GM06990 (cell line): ENCODE results near the gene PSPH.
A peak's percentile ranks its signal among the peaks of the same experiment; 100 is the strongest.
"Not testable (repeated sequence)": the region's sequence is repeated elsewhere in the genome, so short reads cannot be mapped to it uniquely, and the experiment has no call there.

Experiments
- DNase-seq: peaks from one replicate; pipeline ENCODE4 v3.0.0-alpha.2; 2011; ENCODE audit not compliant: insufficient read length; ENCODE audit errors: extremely low read depth
- H3K27me3 ChIP-seq: replicated peaks from 2 replicates; pipeline ENCODE4 v1.6.0; 2011; ENCODE audit warnings: low read length; ENCODE audit not compliant: control insufficient read depth, insufficient read depth
- H3K36me3 ChIP-seq: 2 replicates; pipeline ENCODE4 v1.5.1; 2011; ENCODE audit warnings: low read length; ENCODE audit not compliant: control insufficient read depth, insufficient read depth
- H3K4me3 ChIP-seq: replicated peaks from 2 replicates; pipeline ENCODE4 v1.5.1; 2011; ENCODE audit warnings: low read depth, mild to moderate bottlenecking, control low read depth, low read length
- CTCF ChIP-seq: IDR thresholded peaks from 2 replicates; pipeline ENCODE4 v1.5.1; 2011; ENCODE audit warnings: low read length, control low read depth, mild to moderate bottlenecking, inconsistent platforms; ENCODE audit not compliant: insufficient read depth, poor library complexity, severe bottlenecking

PSPH gene

GRCh38 chr7:56051339-56052191, at the start of gene PSPH, which contains the start of gene CCT6A:
PSPH (minus strand) TSS chr7:56051444; CDS start chr7:56021212, 30,232 bp downstream.
CCT6A (plus strand) TSS chr7:56051765; CDS start chr7:56051849, 84 bp downstream.
- peak; percentile 98 for DNase-seq
- no peaks in the 10 kb centered on the region for H3K27me3 ChIP-seq
- peak within 1 kb of the TSS; percentile 98 for H3K4me3 ChIP-seq
- peaks cover 3% of the 10 kb centered on the region for H3K36me3 ChIP-seq
- no peak for TF ChIP-seq CTCF

GRCh38 chr7:56099653-56100052, 48.4 kb upstream of the PSPH start:
- Histone ChIP-seq H3K27me3 (no peaks in the 10 kb centered on the region), H3K36me3 (peaks cover 17% of the 10 kb centered on the region), H3K4me3 (no peak overlapping the region)
- DNase-seq = no peak
- no peak for TF ChIP-seq CTCF

GRCh38 chr7:56098187-56099008, 47.2 kb upstream of the PSPH start:
- H3K27me3 ChIP-seq, H3K4me3 ChIP-seq, DNase-seq: not testable (repeated sequence)
- peaks cover 12% of the 10 kb centered on the region for H3K36me3 ChIP-seq

GRCh38 chr7:56097700-56098099, 46.5 kb upstream of the PSPH start:
- Histone ChIP-seq H3K27me3 (no peaks in the 10 kb centered on the region), H3K36me3 (peaks cover 10% of the 10 kb centered on the region), H3K4me3 (no peak overlapping the region)
- no peak for DNase-seq
- TF ChIP-seq CTCF = no peak

- Histone ChIP-seq H3K27me3 (no peaks in the 10 kb centered on the region), H3K36me3 (no peaks in the 10 kb centered on the region; the same call in 1 of the 2 replicates), H3K4me3 (no peak within 1 kb of the TSS)
- no peak for DNase-seq
- TF ChIP-seq CTCF = no peak
These were observed 41.7 kb upstream of the PSPH start, which contains the start of gene PHKG1 for GRCh38 chr7:56092789-56093531. PHKG1 (minus strand) TSS chr7:56092952; CDS start chr7:56088941, 4,011 bp downstream.

GRCh38 chr7:56092388-56092787, 41.1 kb upstream of the PSPH start:
- not testable (repeated sequence) for H3K36me3 ChIP-seq, DNase-seq, H3K27me3 ChIP-seq, H3K4me3 ChIP-seq
